ENCODE measurements around the gene MYL7.
A peak's percentile ranks its signal among the peaks of the same experiment; 100 is the strongest.

The MYL7 gene

GRCh38 chr7:44150966-44151941 is 10.1 kb upstream of the MYL7 start:
- no peak for DNase-seq (ENCODE audit: low spot score)

- DNase-seq (ENCODE audit: low spot score), result no peak
Measured at GRCh38 chr7:44150466-44150832, 9.3 kb upstream of the MYL7 start.

- no peak for DNase-seq (ENCODE audit: low spot score)
Measured at GRCh38 chr7:44149571-44150465, 8.7 kb upstream of the MYL7 start.

GRCh38 chr7:44148961-44149536 is 7.9 kb upstream of the MYL7 start:
- DNase-seq (ENCODE audit: low spot score), result no peak

- DNase-seq (ENCODE audit: low spot score), result no peak
Measured at GRCh38 chr7:44148166-44148565, 7.0 kb upstream of the MYL7 start.

- DNase-seq (ENCODE audit: low spot score), result peak; percentile 54
Measured at GRCh38 chr7:44147026-44147991, 6.2 kb upstream of the MYL7 start.

GRCh38 chr7:44145969-44146911 is 5.1 kb upstream of the MYL7 start:
- DNase-seq (ENCODE audit: low spot score), result peak; percentile 44

GRCh38 chr7:44145479-44145968 is 4.4 kb upstream of the MYL7 start:
- DNase-seq (ENCODE audit: low spot score), result no peak

GRCh38 chr7:44144968-44145478 is 3.9 kb upstream of the MYL7 start:
- no peak for DNase-seq (ENCODE audit: low spot score)

- DNase-seq (ENCODE audit: low spot score), result no peak
Measured at GRCh38 chr7:44144426-44144967, 3.4 kb upstream of the MYL7 start.

- DNase-seq (ENCODE audit: low spot score), result no peak
Measured at GRCh38 chr7:44143646-44144250, 2.6 kb upstream of the MYL7 start.

- DNase-seq (ENCODE audit: low spot score), result no peak
Measured at GRCh38 chr7:44142028-44142427, 896 bp upstream of the MYL7 start.

GRCh38 chr7:44140341-44140740 is 791 bp downstream of the MYL7 start:
- no peak for DNase-seq (ENCODE audit: low spot score)

- no peak for DNase-seq (ENCODE audit: low spot score)
Measured at GRCh38 chr7:44139311-44140010, 1.7 kb downstream of the MYL7 start.

- DNase-seq (ENCODE audit: low spot score), result no peak
Measured at GRCh38 chr7:44138698-44139097, 2.4 kb downstream of the MYL7 start.

GRCh38 chr7:44136731-44137130 is 4.4 kb downstream of the MYL7 start:
- no peak for DNase-seq (ENCODE audit: low spot score)

- DNase-seq (ENCODE audit: low spot score), result no peak
Measured at GRCh38 chr7:44134943-44135628, 6.0 kb downstream of the MYL7 start.
